Stomach (tissue), 9 donors: ENCODE results near the gene CD3G. TPM values are rescaled to one million over a fixed set of nuclear protein-coding genes. Genes with fewer than 3 reads are reported as not detected.

Experiments
- DNase-seq, 2 donors: peaks; one replicate each; pipeline versions ENCODE4 v3.0.0 to v3.0.0-alpha.2; 2013 to 2019
- H3K27ac ChIP-seq, 5 donors: fragments of 200-600 bp in 4 of 5; sonication (generic) in 4 of 5; one replicate each; pipeline ENCODE4 v1.5.1; 2013 to 2019; ENCODE audit warnings: mild to moderate bottlenecking in 1 of 5, moderate library complexity in 1 of 5
- H3K27me3 ChIP-seq, 3 donors: fragments of 200-600 bp; sonication (generic); one replicate each; pipeline ENCODE4 v1.5.1; 2017 to 2019; ENCODE audit warnings: mixed run types in 1 of 3
- H3K36me3 ChIP-seq, 4 donors: fragments of 200-600 bp; sonication (generic); 1 replicate in 3 of 4; 2 replicates in 1 of 4; pipeline ENCODE4 v1.5.1; 2016 to 2019
- H3K4me1 ChIP-seq, 4 donors: fragments of 200-600 bp; sonication (generic); one replicate each; pipeline ENCODE4 v1.5.1; 2016 to 2019
- H3K4me3 ChIP-seq, 4 donors: fragments of 200-600 bp; sonication (generic) in 3 of 4; one replicate each; pipeline ENCODE4 v1.5.1; 2016 to 2019; ENCODE audit warnings: mild to moderate bottlenecking in 1 of 4
- H3K9me3 ChIP-seq, 4 donors: fragments of 200-600 bp; sonication (generic); one replicate each; pipeline ENCODE4 v1.5.1; 2016 to 2019
- EP300 ChIP-seq: sonication (generic); formaldehyde crosslinking; IDR thresholded peaks from one replicate; pipeline ENCODE4 v1.6.1; 2017; ENCODE audit warnings: antibody characterized with exemption
- POLR2A ChIP-seq, 4 donors: fragments of 450-650 bp; IDR thresholded peaks; one replicate each; pipeline ENCODE4 v1.6.1; 2016; ENCODE audit warnings: antibody characterized with exemption in 4 of 4, control low read depth in 2 of 4, mild to moderate bottlenecking in 1 of 4, moderate library complexity in 1 of 4
- POLR2AphosphoS5 ChIP-seq, 3 donors: sonication (generic); formaldehyde crosslinking; IDR thresholded peaks; one replicate each; pipeline ENCODE4 v1.6.1; 2016; ENCODE audit warnings: antibody characterized with exemption in 3 of 3
- WGBS, 5 donors: extraction: QIAGEN DNeasy Blood & Tissue Kit in 3 of 5; methylation state at CpG; one replicate each; pipeline versions ENCODE4 v1.1.5 to v1.1.7; 2013 to 2018; 5-methylcytosine and 5-hydroxymethylcytosine counted together
- intact Hi-C: fragments of 100-400 bp; cut with DNase I; formaldehyde crosslinking; loops from one replicate; pipeline ENCODE4 v1.15.1; 2023; ENCODE audit warnings: low total_unique reads
- polyA plus RNA-seq, 3 donors: library from polyadenylated mRNA; stranded (reverse); fragments of 200-250 nt; gene quantifications; one replicate each; pipeline ENCODE4 v1.2.3, GENCODE V29; 2013
- total RNA-seq, 5 donors: library from RNA; depleted of rRNA; stranded (reverse); fragments of >200 nt; gene quantifications; one replicate each; pipeline versions ENCODE4 v1.1.0 to v1.2.3, GENCODE V29; 2014 to 2016
- TF ChIP-seq, protein P1 (sequence below), 7 experiments: fragments of 450-650 bp in 4 of 7; fragments of 200-600 bp in 3 of 7; sonication (generic) in 3 of 7; IDR thresholded peaks; one replicate each; pipeline ENCODE4 v1.5.1; 2016 to 2019; ENCODE audit warnings: antibody characterized with exemption in 7 of 7, control low read depth in 2 of 7, mild to moderate bottlenecking in 1 of 7
- donor health status: healthy with polysubstance abuse.
- donor health status: Bipolar disorder and iron deficiency.
- donor health status: healthy.

Gene CD3G
- total and polyA plus RNA-seq, 8 donors: 0.18 to 9.5 (median 1.2) TPM; not detected in 3

DNA sequence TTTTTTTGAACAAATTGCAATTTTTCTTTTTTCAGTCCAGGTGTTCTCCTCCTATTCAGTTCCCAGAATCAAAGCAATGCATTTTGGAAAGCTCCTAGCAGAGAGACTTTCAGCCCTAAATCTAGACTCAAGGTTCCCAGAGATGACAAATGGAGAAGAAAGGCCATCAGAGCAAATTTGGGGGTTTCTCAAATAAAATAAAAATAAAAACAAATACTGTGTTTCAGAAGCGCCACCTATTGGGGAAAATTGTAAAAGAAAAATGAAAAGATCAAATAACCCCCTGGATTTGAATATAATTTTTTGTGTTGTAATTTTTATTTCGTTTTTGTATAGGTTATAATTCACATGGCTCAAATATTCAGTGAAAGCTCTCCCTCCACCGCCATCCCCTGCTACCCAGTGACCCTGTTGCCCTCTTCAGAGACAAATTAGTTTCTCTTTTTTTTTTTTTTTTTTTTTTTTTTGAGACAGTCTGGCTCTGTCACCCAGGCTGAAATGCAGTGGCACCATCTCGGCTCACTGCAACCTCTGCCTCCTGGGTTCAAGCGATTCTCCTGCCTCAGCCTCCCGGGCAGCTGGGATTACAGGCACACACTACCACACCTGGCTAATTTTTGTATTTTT, 9.1 kb downstream of the CD3G start:
- H3K27me3 ChIP-seq: peaks cover 0 to 14% (median 13%) of the 10 kb centered on the region in 3 donors
- intact Hi-C loops: no loop called here
- H3K27ac ChIP-seq: no peak overlapping the region
- TF ChIP-seq POLR2A (IDR thresholded peaks at IDR 0.05): no peak
- TF ChIP-seq, protein P1, sequence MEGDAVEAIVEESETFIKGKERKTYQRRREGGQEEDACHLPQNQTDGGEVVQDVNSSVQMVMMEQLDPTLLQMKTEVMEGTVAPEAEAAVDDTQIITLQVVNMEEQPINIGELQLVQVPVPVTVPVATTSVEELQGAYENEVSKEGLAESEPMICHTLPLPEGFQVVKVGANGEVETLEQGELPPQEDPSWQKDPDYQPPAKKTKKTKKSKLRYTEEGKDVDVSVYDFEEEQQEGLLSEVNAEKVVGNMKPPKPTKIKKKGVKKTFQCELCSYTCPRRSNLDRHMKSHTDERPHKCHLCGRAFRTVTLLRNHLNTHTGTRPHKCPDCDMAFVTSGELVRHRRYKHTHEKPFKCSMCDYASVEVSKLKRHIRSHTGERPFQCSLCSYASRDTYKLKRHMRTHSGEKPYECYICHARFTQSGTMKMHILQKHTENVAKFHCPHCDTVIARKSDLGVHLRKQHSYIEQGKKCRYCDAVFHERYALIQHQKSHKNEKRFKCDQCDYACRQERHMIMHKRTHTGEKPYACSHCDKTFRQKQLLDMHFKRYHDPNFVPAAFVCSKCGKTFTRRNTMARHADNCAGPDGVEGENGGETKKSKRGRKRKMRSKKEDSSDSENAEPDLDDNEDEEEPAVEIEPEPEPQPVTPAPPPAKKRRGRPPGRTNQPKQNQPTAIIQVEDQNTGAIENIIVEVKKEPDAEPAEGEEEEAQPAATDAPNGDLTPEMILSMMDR (IDR thresholded peaks at IDR 0.05): peak in 3 of 7 experiments; percentile 41 to 47 (median 42)
- H3K36me3 ChIP-seq: no peaks in the 10 kb centered on the region
- no peaks in the 10 kb centered on the region for H3K9me3 ChIP-seq
- peak in 1 of 2 donors; percentile 51 for DNase-seq
- H3K4me3 ChIP-seq: no peak overlapping the region
- peaks cover 0 to 7% (median under 1%) of the 10 kb centered on the region in 4 donors for H3K4me1 ChIP-seq
- WGBS, 5 donors: 9 to 20% (median 10%) methylated on average over 5 to 6 of the region's 6 CpGs

DNA sequence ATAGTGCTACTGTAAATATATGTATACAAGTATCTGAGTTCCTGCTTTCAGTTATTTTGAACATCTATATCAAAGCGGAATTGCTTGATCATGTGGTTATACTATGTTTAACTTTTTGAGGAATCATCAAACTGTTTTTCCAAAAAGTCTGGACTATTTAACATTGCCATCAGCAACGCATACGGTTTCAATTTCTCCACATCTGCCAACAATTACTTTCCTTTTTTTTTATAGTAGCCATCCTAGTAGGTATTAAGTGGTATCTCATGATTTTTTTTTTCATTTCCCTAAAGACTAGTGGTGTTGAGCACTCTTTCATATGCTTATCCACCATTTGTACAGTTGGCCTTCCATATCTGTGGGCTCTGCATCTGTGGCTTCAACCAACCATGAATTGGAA, 13.9 kb downstream of the CD3G start:
- H3K4me3 ChIP-seq: no peak overlapping the region
- TF ChIP-seq POLR2A (IDR thresholded peaks at IDR 0.05): no peak
- no peak for TF ChIP-seq POLR2AphosphoS5 (IDR thresholded peaks at IDR 0.05)
- TF ChIP-seq, protein P1 (IDR thresholded peaks at IDR 0.05): no peak
- TF ChIP-seq EP300: no peak
- no peaks in the 10 kb centered on the region for H3K36me3 ChIP-seq
- no peaks in the 10 kb centered on the region for H3K27me3 ChIP-seq
- no peak overlapping the region for H3K27ac ChIP-seq
- no peaks in the 10 kb centered on the region for H3K9me3 ChIP-seq
- intact Hi-C loops: no loop called here
- 37 to 61% (median 58%) methylated on average over 3 of the region's 3 CpGs for WGBS, 5 donors
- no peak for DNase-seq
- H3K4me1 ChIP-seq: peaks cover 7 to 38% (median 29%) of the 10 kb centered on the region in 4 donors

DNA sequence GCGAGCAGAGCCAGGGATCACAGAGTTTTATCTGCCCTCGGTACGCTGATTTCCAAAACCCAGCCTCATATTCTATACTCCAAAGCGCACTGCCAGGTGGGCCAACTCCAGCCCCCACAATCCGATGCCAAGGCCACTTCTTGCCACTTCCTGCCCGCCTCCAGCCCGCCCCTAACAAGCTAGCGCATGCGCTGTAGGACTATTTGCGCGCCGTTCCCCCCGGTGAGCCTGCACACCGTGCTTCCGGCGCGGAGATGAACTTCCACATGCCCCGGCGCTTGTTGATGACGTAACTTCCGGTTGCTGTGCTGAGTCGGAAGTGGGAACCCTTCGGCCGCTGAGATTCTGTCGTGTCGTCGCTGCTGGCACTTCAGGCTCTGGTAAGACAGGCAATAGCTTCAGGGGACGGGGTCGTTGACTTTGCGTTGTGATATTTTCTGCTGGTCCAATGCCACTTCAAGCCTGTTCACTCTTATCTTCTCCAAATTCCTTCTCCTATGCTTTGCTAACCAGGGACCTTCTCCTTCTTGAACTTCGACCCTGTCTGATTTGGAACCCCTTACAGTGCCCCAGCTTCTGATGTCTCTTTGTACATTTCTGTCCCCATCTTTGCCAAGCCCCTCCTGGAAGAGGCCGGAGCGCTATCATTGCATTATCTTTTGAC, 15.3 kb downstream of the CD3G start, which contains the start of gene UBE4A:
UBE4A (plus strand) TSS at position 306 of the 664 bp plus-strand sequence. CDS start 5,481 bp downstream, outside the sequence.
- Histone ChIP-seq H3K36me3 (peaks cover 0 to 9% (median 6%) of the 10 kb centered on the region in 4 donors), H3K4me3 (peak within 1 kb of the TSS; percentile 55 to 86 (median 76)), H3K27me3 (no peaks in the 10 kb centered on the region), H3K4me1 (peaks cover 7 to 50% (median 26%) of the 10 kb centered on the region in 4 donors), H3K27ac (peak within 1 kb of the TSS; percentile 47 to 82 (median 70)), H3K9me3 (no peaks in the 10 kb centered on the region)
- 3 to 4% (median 3%) methylated on average over 33 of the region's 33 CpGs for WGBS, 5 donors
- peak; percentile 97 to 98 for DNase-seq
- TF ChIP-seq POLR2AphosphoS5 (IDR thresholded peaks at IDR 0.05): peak; percentile 73 to 96 (median 84)
- TF ChIP-seq, protein P1 (IDR thresholded peaks at IDR 0.05): no peak
- intact Hi-C loops: no loop called here

DNA sequence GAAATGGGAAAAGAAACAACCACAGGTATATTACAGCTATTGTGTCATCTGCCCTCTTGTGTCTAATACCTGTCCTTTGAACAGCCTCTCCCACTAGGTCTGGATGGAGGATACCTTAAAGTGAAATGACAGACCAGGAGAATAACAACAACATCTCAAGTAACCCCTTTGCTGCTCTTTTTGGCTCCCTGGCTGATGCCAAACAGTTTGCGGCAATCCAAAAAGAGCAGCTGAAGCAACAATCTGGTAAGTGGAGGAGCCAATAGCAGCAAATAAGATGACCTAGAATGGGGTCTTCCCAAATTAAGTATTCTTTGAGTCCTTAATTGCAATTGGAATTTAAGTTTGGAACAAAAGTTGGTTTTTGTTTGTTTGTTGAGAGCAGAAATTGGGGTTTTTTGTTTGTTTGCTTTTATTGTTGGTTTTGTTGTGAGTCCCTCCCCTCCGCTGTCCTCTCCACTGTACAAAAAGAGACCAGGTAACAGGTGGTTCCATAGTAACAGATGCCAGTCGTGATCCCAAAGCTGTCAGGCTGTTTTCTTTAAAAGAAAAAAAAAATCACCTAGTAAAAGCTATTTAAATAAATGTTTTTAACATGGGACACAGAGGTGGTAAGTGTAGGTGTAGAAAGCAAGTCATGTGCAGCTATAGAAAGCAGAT, 20.9 kb downstream of the CD3G start:
- H3K36me3 ChIP-seq: peaks cover 22 to 63% (median 63%) of the 10 kb centered on the region in 4 donors
- DNase-seq: no peak
- intact Hi-C loops: loop anchor here (10.0 kb wide), 1 partner anchor 160 kb away; no protein-coding TSS in a partner anchor
- H3K9me3 ChIP-seq: no peaks in the 10 kb centered on the region
- H3K27me3 ChIP-seq: no peaks in the 10 kb centered on the region
- no peak for TF ChIP-seq POLR2A (IDR thresholded peaks at IDR 0.05)
- TF ChIP-seq, protein P1 (IDR thresholded peaks at IDR 0.05): no peak
- TF ChIP-seq EP300: no peak
- no peak for TF ChIP-seq POLR2AphosphoS5 (IDR thresholded peaks at IDR 0.05)
- H3K4me1 ChIP-seq: peaks cover 7 to 38% (median 26%) of the 10 kb centered on the region in 4 donors
- 89 to 95% (median 93%) methylated on average over 3 of the region's 3 CpGs for WGBS, 5 donors
- no peak overlapping the region for H3K4me3 ChIP-seq
- no peak overlapping the region for H3K27ac ChIP-seq
